Calu3 (cell line): ENCODE data around the gene SIPA1. TPM values are rescaled to one million over a fixed set of nuclear protein-coding genes. Genes with fewer than 3 reads are reported as not detected.
A peak's percentile ranks its signal among the peaks of the same experiment; 100 is the strongest.
"Not testable (repeated sequence)": the region's sequence is repeated elsewhere in the genome, so short reads cannot be mapped to it uniquely, and the experiment has no call there.

ENCODE experiments used
- BruUV-seq: library from RNA; stranded (reverse); fragments of 400-500 nt; replicated peaks from 2 replicates; lab custom pipeline; 2021; lab: Mats Ljungman, UMichigan
- CTCF ChIA-PET: fragments of 300-600 bp; sonication (Branson Sonifier 250); formaldehyde crosslinking; loops from one replicate; lab custom pipeline; 2022; ENCODE audit warnings: antibody characterized with exemption; lab: Charles Lee
- DNase-seq: peaks from one replicate; pipeline ENCODE4 v3.0.0; 2022
- H3K27ac Mint-ChIP-seq: one replicate; pipeline ENCODE4 v1.8.0; 2022; ENCODE audit warnings: mixed read lengths; ENCODE audit not compliant: unreplicated experiment
- H3K27me3 Mint-ChIP-seq: one replicate; pipeline ENCODE4 v1.8.0; 2022; ENCODE audit warnings: mixed read lengths; ENCODE audit not compliant: unreplicated experiment
- H3K36me3 Mint-ChIP-seq: one replicate; pipeline ENCODE4 v1.8.0; 2022; ENCODE audit warnings: mild to moderate bottlenecking, moderate library complexity, mixed read lengths; ENCODE audit not compliant: insufficient read depth, unreplicated experiment
- H3K4me1 Mint-ChIP-seq: one replicate; pipeline ENCODE4 v1.8.0; 2022; ENCODE audit warnings: mild to moderate bottlenecking, low read depth, mixed read lengths; ENCODE audit not compliant: unreplicated experiment
- H3K4me3 Mint-ChIP-seq: one replicate; pipeline ENCODE4 v1.8.0; 2022; ENCODE audit warnings: mild to moderate bottlenecking, low read depth, moderate library complexity, mixed read lengths; ENCODE audit not compliant: unreplicated experiment
- H3K9me3 Mint-ChIP-seq: one replicate; pipeline ENCODE4 v1.8.0; 2022; ENCODE audit warnings: low read depth, mixed read lengths; ENCODE audit not compliant: unreplicated experiment
- intact Hi-C: fragments of 100-400 bp; cut with micrococcal nuclease; formaldehyde crosslinking; loops from one replicate; pipeline ENCODE4 v1.10.0; 2022; ENCODE audit not compliant: unreplicated experiment
- total RNA-seq: library from RNA; stranded (reverse); gene quantifications from 2 replicates; pipeline ENCODE4 v1.2.3, GENCODE V29; 2022
- TF ChIP-seq, protein P1 (sequence below): fragments of 200-600 bp; IDR thresholded peaks from one replicate; pipeline ENCODE4 v1.8.0; 2022; ENCODE audit warnings: antibody characterized with exemption; ENCODE audit not compliant: unreplicated experiment

SIPA1 gene
- total RNA-seq, 1 experiment from 2014 or later = 41.3 TPM

- CTCF ChIA-PET = interaction anchor here (0.6 to 1.7 kb wide), 5 partner anchors 22 to 385 kb away, joined by 3 to 5 read pairs (median 4); partner anchors contain the start of gene PCNX3
- Mint-ChIP-seq H3K9me3 (no peaks in the 10 kb centered on the region), H3K27ac (peak overlapping the region; percentile 66), H3K4me3 (peak overlapping the region; percentile 79), H3K36me3 (peaks cover 62% of the 10 kb centered on the region), H3K4me1 (peaks cover 18% of the 10 kb centered on the region), H3K27me3 (no peaks in the 10 kb centered on the region)
- BruUV-seq = no TSS peak
- DNase-seq = no peak
- TF ChIP-seq, protein P1, sequence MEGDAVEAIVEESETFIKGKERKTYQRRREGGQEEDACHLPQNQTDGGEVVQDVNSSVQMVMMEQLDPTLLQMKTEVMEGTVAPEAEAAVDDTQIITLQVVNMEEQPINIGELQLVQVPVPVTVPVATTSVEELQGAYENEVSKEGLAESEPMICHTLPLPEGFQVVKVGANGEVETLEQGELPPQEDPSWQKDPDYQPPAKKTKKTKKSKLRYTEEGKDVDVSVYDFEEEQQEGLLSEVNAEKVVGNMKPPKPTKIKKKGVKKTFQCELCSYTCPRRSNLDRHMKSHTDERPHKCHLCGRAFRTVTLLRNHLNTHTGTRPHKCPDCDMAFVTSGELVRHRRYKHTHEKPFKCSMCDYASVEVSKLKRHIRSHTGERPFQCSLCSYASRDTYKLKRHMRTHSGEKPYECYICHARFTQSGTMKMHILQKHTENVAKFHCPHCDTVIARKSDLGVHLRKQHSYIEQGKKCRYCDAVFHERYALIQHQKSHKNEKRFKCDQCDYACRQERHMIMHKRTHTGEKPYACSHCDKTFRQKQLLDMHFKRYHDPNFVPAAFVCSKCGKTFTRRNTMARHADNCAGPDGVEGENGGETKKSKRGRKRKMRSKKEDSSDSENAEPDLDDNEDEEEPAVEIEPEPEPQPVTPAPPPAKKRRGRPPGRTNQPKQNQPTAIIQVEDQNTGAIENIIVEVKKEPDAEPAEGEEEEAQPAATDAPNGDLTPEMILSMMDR = no peak
- intact Hi-C loops = no loop called here
Measured at GRCh38 chr11:65637032-65637557, 806 bp upstream of the SIPA1 start.

GRCh38 chr11:65639228-65639597, 1.3 kb downstream of the SIPA1 start:
- peak overlapping the region; percentile 66 for H3K27ac Mint-ChIP-seq
- peaks cover 50% of the 10 kb centered on the region for H3K36me3 Mint-ChIP-seq
- BruUV-seq, intact Hi-C loops, DNase-seq, H3K27me3 Mint-ChIP-seq, H3K9me3 Mint-ChIP-seq: not testable (repeated sequence)
- peak overlapping the region; percentile 79 for H3K4me3 Mint-ChIP-seq
- peaks cover 31% of the 10 kb centered on the region for H3K4me1 Mint-ChIP-seq
- CTCF ChIA-PET = interaction anchor here (0.6 kb wide), 1 partner anchor 9 kb away, joined by 4 read pairs; no protein-coding TSS in a partner anchor

DNA sequence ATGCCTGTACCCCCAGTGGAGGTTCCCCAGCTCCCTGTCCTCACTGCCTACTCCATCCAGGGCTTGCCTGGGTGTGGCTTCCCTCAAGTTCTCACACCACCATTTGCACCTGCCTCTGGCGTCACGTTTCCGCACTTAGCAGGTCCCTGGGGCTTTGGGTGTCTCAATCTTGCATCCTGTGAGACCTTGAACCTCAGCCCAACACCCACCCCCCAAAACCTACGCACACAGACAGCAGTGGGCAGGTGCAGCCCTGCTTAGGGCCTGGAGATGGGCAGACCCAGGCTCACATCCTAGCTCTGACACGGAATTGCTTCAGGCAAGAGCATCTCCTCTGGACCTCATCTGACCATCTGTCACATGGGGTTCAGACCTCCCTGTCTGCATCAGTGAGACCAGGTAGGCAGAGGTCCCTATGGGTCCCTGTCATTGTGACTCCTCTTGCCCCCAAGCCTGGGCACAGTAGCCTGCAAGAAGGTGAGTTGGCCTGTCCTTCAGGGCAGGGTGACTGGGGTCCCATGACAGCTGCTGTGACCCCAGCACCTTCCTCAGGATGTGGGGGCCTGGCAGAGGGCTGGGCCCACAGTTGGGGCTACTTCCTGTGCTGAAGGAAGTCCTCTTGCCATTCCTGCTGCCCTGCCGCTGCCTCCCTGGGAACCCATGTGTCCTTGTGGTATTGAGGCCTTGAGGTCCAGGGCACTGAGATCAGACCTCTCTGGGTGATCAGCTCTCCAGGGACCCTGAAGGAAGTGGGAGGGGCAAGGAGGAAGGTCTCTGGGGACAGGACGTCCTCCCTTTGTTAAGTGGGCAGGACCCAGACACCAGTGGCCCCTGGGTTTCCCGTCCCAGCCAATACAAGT, 2.0 kb downstream of the SIPA1 start:
- TF ChIP-seq, protein P1 = no peak
- H3K27ac Mint-ChIP-seq = no peak overlapping the region
- peaks cover 32% of the 10 kb centered on the region for H3K4me1 Mint-ChIP-seq
- DNase-seq = no peak
- H3K9me3 Mint-ChIP-seq = no peaks in the 10 kb centered on the region
- intact Hi-C loops = no loop called here
- H3K4me3 Mint-ChIP-seq = no peak overlapping the region
- CTCF ChIA-PET = interaction anchor here (0.6 kb wide), 1 partner anchor 9 kb away, joined by 4 read pairs; no protein-coding TSS in a partner anchor
- H3K36me3 Mint-ChIP-seq = peaks cover 44% of the 10 kb centered on the region
- BruUV-seq = TSS peak; percentile 5
- no peaks in the 10 kb centered on the region for H3K27me3 Mint-ChIP-seq

DNA sequence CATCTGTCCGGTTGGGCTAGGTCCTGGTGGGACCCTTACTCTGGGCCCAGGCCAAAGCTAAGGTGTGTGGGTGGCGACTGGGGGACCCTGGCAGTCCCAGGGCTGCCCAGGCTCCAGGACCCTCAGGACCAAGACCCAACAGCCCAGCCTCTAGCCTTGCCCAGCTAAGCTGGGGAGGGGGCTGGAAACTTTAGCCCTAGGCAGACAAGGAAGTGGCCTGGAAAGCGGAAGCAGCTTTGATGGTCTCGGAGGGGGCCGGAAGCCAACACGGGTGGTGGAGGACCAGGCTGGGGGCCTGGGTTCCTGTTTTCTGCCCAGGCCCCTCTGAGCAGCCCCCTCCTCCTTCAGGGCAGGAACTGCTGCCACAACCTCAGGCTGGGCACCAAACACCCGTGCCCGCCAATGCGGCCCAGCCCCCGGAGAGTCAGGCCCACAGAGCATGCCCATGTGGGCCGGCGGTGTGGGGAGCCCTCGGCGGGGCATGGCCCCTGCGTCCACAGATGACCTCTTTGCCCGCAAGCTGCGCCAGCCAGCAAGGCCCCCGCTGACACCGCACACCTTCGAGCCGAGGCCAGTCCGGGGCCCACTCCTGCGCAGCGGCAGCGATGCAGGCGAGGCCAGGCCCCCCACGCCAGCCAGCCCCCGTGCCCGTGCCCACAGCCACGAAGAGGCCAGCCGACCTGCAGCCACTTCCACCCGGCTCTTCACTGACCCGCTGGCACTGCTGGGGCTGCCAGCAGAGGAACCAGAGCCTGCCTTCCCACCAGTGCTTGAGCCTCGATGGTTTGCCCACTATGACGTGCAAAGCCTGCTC, 2.8 kb downstream of the SIPA1 start:
- intact Hi-C loops = no loop called here
- DNase-seq = no peak
- BruUV-seq = no TSS peak
- H3K9me3 Mint-ChIP-seq = no peaks in the 10 kb centered on the region
- TF ChIP-seq, protein P1 = no peak
- H3K27ac Mint-ChIP-seq = no peak overlapping the region
- H3K4me1 Mint-ChIP-seq = peaks cover 37% of the 10 kb centered on the region
- H3K27me3 Mint-ChIP-seq = no peaks in the 10 kb centered on the region
- CTCF ChIA-PET = no interaction called here
- H3K4me3 Mint-ChIP-seq = no peak overlapping the region
- H3K36me3 Mint-ChIP-seq = peaks cover 40% of the 10 kb centered on the region
